ENCODE data around the gene RASSF8.

DNA sequence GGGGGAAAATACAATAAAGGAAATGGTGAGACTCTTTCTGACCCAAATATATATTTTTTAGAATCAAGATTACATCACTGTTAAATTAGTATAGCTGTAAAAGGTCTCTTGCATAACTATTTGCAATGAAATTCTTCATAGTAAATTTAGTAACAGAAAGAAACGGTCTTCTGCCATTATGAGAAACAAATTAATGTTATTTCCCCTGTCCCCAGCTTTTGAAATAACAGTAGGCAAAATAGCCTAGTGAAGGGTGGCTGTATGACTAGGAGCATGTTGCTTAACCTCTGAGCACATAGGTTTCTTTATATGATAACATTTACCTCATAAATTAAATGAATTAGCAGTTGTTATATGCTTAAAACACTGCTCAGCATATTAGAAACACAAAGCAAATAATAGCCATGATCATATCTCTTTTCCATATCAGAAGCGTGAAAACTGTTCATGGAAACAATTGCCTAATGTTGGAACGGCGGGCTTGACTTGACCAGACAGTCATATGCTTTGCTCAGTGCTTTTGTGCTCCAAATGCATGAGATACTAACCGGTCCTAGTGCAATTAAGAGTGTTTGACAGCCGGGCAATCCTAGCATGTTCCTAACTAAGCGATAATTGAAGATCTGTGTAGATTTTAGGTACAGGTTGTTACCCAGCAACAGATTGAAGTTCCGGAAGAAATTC, 142.3 kb downstream of the RASSF8 start:
- no peak for TF ChIP-seq ZNF8 (CRISPR knock-in tag; IDR thresholded peaks at IDR 0.05)
- no peak for TF ChIP-seq TCF4 (CRISPR knock-in tag; IDR thresholded peaks at IDR 0.05; ENCODE audit: borderline replicate concordance)
- no peak for TF ChIP-seq TOX (CRISPR knock-in tag; IDR thresholded peaks at IDR 0.05; ENCODE audit: borderline replicate concordance)
- TF ChIP-seq, protein P1, sequence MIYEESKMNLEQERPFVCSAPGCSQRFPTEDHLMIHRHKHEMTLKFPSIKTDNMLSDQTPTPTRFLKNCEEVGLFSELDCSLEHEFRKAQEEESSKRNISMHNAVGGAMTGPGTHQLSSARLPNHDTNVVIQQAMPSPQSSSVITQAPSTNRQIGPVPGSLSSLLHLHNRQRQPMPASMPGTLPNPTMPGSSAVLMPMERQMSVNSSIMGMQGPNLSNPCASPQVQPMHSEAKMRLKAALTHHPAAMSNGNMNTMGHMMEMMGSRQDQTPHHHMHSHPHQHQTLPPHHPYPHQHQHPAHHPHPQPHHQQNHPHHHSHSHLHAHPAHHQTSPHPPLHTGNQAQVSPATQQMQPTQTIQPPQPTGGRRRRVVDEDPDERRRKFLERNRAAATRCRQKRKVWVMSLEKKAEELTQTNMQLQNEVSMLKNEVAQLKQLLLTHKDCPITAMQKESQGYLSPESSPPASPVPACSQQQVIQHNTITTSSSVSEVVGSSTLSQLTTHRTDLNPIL (CRISPR knock-in tag; IDR thresholded peaks at IDR 0.05; ENCODE audit: low read depth) = no peak

Measured in SK-N-SH treated with all-trans-retinoic acid at 6 μM for 48 hours (cell line).